Fibroblast of skin of back (primary cell): ENCODE data around the gene AGAP1.

ENCODE experiments used
- DNase-seq: peaks from one replicate; pipeline ENCODE4 v3.0.0-alpha.2; 2013

AGAP1 gene

DNA sequence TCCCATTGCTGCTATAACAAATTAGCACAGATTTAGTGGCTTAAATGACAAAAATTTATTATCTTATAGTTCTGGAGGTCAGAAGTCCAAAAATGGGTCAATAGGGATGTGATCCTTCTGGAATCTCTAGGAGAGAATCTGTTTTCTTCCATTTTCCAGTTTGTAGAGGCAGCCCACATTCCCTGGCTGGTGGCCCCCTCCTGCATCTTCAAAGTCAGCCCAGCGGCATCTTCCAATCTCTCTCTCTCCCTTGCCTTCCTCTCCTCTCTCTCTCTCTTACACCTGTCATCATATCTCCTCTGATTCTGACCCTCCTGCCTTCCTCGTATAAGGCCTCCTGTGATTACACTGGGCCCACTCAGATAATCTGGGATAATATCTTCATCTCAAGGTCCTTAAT, 3.9 kb upstream of the AGAP1 start:
- no peak for DNase-seq

DNA sequence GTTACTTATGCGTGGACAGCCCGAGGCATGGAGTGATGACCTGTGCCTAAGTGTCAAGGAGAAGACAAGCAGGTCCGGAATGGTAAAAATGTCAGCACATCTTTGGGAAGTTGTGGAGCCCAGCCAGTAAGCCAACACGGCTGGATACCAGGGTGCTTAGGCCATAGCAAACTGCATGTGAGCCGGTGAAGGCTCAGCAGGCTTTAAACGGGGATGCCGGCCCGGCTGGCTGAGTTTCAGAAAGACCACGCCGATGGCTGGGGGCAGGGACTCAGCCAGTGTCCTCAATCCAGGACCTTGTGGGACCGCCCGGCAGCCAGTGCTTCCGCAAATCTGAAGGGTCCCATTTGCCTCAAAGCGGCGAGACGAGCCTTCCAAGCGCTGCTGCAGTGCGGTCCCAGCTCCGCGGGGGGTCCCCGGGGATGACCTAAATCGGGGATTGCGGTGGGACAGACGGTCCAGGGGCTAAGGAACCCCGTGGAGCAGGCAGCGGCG, 946 bp upstream of the AGAP1 start:
- peak; percentile 40 for DNase-seq

DNA sequence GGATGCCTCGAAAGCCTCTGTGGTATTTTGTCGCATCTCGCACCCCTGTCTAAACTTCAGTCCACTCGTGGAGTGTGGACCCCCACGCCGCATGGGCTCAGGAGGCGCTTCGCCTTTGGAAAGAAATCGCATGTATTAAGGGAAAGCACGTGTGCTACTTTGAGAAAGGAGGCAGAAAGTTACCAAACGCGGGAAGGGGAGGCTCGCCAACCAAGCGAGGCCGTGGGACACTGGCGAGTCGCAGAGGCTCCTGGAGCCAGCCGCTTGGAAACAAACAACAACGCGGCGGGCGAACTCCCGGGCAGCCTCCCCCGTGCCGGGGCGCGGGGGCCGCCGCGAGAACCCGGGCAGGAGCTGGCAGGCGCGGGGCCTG, 455 bp upstream of the AGAP1 start:
- no peak for DNase-seq

- DNase-seq = peak; percentile 51
Observed at GRCh38 chr2:235494716-235495372, 1.0 kb downstream of the AGAP1 start.

DNA sequence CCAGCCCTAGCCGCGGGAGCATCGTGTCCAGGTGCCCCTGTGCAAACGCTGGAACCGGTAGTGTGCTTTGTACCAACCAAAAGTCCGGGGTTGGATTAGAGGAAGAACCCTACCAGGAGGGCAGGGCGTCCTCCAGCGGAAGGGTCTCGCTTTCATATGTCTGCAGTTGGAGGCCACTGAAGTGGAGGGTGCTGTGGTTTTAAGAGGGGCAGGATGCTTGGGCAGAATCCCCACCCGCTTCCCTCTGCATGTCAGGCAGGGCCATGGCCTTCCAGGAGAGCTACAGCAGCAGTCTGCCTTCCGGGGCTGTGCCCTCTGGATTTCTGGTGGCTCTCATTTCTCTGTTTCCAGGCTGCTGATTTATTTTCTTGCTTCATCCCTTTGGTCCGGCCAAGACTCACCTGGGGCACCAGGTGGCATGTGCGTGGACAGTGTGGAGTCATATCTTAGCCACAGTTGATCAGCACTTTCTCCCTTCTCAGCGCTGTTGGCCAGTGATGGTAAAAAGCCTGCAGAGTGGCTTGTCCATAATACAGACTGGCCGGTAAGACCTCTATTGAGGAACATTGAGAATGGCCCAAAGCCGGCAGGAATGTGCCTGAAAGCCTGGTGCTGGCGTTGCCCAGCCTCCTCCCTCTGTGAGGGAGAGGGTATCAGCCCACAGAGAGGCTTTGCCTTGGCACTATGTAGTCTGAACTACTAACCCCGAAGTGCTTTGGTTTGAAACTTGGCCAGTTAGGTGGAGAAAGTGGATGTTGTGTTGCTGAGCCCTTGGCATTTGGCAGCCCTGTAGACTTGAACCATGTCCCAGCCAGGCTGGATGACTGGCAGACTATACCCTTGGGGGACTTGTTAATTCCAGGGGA, 1.8 kb downstream of the AGAP1 start:
- peak; percentile 17 for DNase-seq

- peak; percentile 18 for DNase-seq
Observed at GRCh38 chr2:235496239-235496621, 2.4 kb downstream of the AGAP1 start.

DNA sequence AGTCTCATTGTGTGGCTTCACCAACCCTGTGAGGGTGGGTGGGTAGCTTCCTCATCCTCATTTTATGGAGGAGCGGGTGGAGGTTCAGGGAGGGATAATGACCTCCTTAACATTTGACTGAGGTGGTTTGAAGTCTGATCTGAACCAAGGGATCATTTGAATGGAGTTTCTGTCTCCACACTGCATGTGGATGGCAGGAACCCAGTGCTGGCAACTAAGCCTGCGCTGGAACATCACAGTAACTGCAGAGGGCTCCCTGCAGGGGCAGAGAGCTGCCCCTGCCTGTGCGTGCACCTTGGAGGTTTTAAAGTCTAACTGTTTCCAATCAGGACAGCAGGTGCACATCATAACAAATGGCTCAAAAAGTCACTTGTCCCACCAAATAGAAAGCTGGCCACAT, 3.3 kb downstream of the AGAP1 start:
- DNase-seq = no peak

DNA sequence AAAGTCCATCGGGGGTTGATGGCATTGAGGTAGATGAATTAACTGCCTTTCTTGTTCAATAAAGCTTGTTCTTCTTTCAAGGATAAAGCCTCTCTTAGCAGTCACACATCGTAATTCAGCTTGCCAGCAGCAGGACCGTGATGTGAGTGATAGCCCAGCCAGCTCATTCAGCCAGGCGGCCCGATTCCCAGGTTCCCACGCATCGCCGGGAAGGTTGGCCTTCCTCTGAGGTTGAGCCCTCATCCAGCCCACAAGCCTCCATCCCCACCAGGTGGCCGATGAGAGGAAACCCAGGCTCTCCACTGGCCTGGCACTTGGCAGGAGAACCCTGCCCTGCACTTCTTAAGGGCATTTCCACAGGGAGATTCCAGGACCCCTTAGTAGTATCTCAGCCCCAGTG, 4.7 kb downstream of the AGAP1 start:
- DNase-seq = no peak

GRCh38 chr2:235498946-235499812, 5.3 kb downstream of the AGAP1 start:
- DNase-seq = no peak

- no peak for DNase-seq
Observed at GRCh38 chr2:235500110-235500760, 6.4 kb downstream of the AGAP1 start.

- peak; percentile 65 for DNase-seq
Observed at GRCh38 chr2:235500761-235501672, 7.2 kb downstream of the AGAP1 start.

DNA sequence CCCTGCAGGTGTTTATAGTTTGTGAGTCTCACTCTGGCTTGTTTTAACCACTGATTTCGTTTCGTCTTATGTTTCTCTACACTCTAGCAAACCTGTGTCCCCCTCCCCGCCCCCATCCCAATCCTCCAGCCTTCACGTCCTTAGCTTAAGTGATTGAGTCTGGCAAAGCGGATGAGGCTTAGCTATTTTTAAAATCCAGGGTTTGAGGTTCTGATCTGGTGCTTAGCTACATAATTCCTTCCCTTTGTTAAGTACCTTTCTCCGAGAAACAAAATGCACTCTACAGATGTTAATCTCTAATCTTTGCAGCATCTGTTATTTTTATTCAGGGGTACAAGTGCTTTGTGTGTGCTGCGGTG, 7.8 kb downstream of the AGAP1 start:
- no peak for DNase-seq

DNA sequence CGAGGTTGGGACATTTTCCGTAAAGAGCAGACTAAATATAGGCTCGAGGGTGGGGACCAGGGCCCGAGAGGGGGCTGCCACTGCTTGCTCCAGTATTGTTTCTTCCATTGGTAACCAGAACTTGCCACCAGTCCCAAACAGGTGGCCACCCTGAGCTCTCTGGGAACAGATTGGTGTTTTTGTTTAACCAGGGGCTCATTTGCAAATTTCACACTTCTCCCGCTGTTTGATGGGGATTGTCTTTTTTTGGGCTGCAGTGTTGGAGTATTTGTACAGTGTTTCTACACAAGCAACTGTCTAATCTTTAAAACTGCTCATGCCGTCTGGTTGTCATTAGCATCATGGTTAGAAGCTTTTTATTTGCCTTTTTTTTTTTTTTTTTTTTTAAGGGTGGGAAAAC, 8.5 kb downstream of the AGAP1 start:
- DNase-seq = no peak

GRCh38 chr2:235504441-235505180, 10.8 kb downstream of the AGAP1 start:
- DNase-seq = no peak

GRCh38 chr2:235505181-235505741, 11.4 kb downstream of the AGAP1 start:
- no peak for DNase-seq

DNA sequence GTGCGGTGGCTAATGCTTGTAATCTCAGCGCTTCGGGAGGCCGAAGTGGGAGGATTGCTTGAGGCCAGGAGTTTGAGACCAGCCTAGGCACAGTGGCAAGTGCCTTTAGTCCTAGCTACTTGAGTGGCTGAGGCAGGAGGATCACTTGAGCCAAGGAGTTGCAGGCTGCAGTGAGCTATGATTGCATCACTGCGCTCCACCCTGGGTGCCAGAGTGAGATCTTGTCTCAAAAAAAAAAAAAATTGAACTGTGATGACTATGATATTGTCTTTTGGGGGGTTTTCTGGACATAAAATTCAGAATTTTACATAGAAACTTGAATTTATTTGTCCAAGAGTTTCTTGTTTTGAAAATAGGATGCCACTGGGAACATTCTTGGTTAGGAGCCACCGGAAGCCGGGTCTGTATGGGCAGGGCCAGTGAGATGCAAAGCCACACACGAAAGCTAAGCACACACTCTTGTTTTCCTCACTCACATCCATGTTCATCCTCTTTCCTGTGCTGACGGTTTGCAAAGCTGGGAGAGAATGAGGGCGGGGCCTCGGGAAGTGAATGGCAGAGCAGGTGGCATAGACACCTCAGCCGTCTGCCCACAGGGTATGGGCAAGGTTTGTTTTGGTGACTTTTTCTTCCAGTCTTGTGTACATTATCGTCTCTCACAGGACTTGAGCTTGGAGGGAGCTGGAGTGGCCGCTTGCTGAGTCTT, 12.6 kb downstream of the AGAP1 start:
- no peak for DNase-seq

GRCh38 chr2:235506997-235507615, 13.3 kb downstream of the AGAP1 start:
- DNase-seq = no peak

DNA sequence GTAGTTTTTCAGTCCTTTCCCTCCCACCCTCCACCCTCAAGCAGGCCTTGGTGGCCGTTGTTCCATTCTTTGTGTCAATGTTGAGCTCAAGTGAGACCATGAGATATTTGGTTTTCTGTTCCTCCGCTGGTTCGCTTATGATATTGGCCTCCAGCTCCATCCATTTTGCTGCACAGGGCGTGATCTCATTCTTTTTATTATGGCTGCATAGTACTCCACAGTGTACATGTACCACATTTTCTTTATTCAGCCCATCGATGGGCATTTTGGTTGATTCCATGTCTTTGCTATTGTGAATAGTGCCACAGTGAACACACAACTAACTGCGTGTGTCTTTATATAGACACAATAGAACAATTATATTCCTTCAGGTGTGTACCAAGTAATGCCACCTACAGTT, 14.1 kb downstream of the AGAP1 start:
- DNase-seq = no peak
